ENCODE results near the gene PPT1. TPM values are rescaled to one million over a fixed set of nuclear protein-coding genes. Genes with fewer than 3 reads are reported as not detected.

PPT1 gene
- total and polyA plus RNA-seq, 2 of the 13 experiments (the other 11 are each of a cell fraction or from before 2014, with no cell fraction given), result 129 TPM

- TF ChIP-seq ZNF280D (CRISPR knock-in tag; IDR thresholded peaks at IDR 0.05), result peak; percentile 23; the same call in 1 of the 2 replicates
- TF ChIP-seq KAT7 (CRISPR knock-in tag; IDR thresholded peaks at IDR 0.05; ENCODE audit: borderline replicate concordance), result 0 out of 2 replicates have a peak, but pooled peaks have one; percentile 18
- TF ChIP-seq MAFK (conservative IDR thresholded peaks at IDR 0.05 in 1 of 2, IDR thresholded peaks at IDR 0.05 in 1 of 2; ENCODE audit: low read length in 2 of 2), result no peak
- no peak for TF ChIP-seq IRX3 (CRISPR knock-in tag; IDR thresholded peaks at IDR 0.05; ENCODE audit: borderline replicate concordance, low read depth)
- TF ChIP-seq, protein P1, sequence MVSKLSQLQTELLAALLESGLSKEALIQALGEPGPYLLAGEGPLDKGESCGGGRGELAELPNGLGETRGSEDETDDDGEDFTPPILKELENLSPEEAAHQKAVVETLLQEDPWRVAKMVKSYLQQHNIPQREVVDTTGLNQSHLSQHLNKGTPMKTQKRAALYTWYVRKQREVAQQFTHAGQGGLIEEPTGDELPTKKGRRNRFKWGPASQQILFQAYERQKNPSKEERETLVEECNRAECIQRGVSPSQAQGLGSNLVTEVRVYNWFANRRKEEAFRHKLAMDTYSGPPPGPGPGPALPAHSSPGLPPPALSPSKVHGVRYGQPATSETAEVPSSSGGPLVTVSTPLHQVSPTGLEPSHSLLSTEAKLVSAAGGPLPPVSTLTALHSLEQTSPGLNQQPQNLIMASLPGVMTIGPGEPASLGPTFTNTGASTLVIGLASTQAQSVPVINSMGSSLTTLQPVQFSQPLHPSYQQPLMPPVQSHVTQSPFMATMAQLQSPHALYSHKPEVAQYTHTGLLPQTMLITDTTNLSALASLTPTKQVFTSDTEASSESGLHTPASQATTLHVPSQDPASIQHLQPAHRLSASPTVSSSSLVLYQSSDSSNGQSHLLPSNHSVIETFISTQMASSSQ (IDR thresholded peaks at IDR 0.05; ENCODE audit: low read depth), result no peak
- TF ChIP-seq, protein P1 (CRISPR knock-in tag; IDR thresholded peaks at IDR 0.05; ENCODE audit: borderline replicate concordance), result no peak; the same call in 1 of the 2 replicates
- TF ChIP-seq CENPBD1 (CRISPR knock-in tag; IDR thresholded peaks at IDR 0.05; ENCODE audit: borderline replicate concordance, low read depth), result no peak
- TF ChIP-seq ZSCAN25 (CRISPR knock-in tag; IDR thresholded peaks at IDR 0.05), result no peak
- no peak for TF ChIP-seq NCOR1 (IDR thresholded peaks at IDR 0.05; ENCODE audit: borderline replicate concordance, low read length)
- no peak for TF ChIP-seq ZNF776 (CRISPR knock-in tag; IDR thresholded peaks at IDR 0.05)
- TF ChIP-seq MAF1 (CRISPR knock-in tag; IDR thresholded peaks at IDR 0.05; ENCODE audit: borderline replicate concordance), result no peak
- TF ChIP-seq, protein P2, sequence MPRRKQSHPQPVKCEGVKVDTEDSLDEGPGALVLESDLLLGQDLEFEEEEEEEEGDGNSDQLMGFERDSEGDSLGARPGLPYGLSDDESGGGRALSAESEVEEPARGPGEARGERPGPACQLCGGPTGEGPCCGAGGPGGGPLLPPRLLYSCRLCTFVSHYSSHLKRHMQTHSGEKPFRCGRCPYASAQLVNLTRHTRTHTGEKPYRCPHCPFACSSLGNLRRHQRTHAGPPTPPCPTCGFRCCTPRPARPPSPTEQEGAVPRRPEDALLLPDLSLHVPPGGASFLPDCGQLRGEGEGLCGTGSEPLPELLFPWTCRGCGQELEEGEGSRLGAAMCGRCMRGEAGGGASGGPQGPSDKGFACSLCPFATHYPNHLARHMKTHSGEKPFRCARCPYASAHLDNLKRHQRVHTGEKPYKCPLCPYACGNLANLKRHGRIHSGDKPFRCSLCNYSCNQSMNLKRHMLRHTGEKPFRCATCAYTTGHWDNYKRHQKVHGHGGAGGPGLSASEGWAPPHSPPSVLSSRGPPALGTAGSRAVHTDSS (CRISPR knock-in tag; conservative IDR thresholded peaks at IDR 0.05), result no peak
- peak; percentile 92; the same call in 1 of the 2 replicates for TF ChIP-seq SIN3A (IDR thresholded peaks at IDR 0.05; ENCODE audit: borderline replicate concordance, low read depth, low read length)
- peak; percentile 66; the same call in 1 of the 2 replicates for TF ChIP-seq MIXL1 (CRISPR knock-in tag; IDR thresholded peaks at IDR 0.05)
- no peak for TF ChIP-seq NBN (conservative IDR thresholded peaks at IDR 0.05)
- no peak for TF ChIP-seq ZNF572 (CRISPR knock-in tag; IDR thresholded peaks at IDR 0.05)
Measured at GRCh38 chr1:40040511-40041465, 56.3 kb downstream of the PPT1 start, which contains the start of gene CAP1 (continued).
